ENCODE results near the gene OLIG1. TPM values are rescaled to one million over a fixed set of nuclear protein-coding genes. Genes with fewer than 3 reads are reported as not detected.

OLIG1 gene
- total RNA-seq: not detected in 2 replicates

DNA sequence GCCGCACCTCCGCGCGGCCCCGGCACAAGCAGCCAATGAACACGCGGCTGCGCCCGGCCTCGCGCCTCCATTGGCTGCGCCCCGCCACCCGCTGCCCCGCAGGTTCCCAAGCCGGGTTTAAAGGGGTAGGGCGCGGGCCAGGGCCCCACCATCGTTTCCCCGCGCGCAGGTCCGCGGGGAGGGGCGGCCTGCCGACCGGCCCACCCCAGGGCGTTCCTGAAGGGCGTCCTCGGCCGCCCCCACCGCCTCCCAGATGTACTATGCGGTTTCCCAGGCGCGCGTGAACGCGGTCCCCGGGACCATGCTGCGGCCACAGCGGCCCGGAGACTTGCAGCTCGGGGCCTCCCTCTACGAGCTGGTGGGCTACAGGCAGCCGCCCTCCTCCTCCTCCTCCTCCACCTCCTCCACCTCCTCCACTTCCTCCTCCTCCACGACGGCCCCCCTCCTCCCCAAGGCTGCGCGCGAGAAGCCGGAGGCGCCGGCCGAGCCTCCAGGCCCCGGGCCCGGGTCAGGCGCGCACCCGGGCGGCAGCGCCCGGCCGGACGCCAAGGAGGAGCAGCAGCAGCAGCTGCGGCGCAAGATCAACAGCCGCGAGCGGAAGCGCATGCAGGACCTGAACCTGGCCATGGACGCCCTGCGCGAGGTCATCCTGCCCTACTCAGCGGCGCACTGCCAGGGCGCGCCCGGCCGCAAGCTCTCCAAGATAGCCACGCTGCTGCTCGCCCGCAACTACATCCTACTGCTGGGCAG, at the start of gene OLIG1:
TSS of gene OLIG1 (plus strand) at position 148 of the 750 bp plus-strand sequence. CDS start at position 254, 106 bp downstream.
- peak; percentile 22 to 39 for DNase-seq (ENCODE audit: low read depth in 2 of 2)

- DNase-seq (ENCODE audit: low read depth in 2 of 2): no peak
Observed at GRCh38 chr21:33020558-33021100, 49.3 kb upstream of the OLIG1 start.

- no peak for DNase-seq (ENCODE audit: low read depth in 2 of 2)
Observed at GRCh38 chr21:33021150-33021549, 48.8 kb upstream of the OLIG1 start.

DNA sequence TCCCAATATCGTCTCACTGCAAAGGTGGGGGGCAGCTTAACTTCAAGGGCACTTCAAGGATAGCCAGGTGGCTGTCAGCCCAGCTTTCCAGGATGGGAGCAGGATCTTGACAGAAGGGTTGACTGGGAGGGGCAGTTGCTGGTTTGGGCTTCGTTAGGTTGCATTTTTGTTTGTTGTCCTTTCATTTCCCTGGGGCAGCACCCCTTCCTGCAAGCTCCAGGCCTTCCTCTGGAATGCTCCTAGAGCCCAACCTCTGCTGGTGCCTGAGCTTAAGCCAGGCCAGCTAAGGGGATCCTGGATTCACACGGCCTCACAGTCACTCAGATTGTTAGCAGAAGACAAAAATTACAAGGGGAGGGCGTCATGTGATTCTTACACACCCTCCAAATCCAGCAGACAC, 48.3 kb upstream of the OLIG1 start:
- DNase-seq (ENCODE audit: low read depth in 2 of 2): no peak

GRCh38 chr21:33022489-33022827, 47.5 kb upstream of the OLIG1 start:
- DNase-seq (ENCODE audit: low read depth in 2 of 2): no peak

GRCh38 chr21:33022828-33023573, 46.9 kb upstream of the OLIG1 start:
- no peak for DNase-seq (ENCODE audit: low read depth in 2 of 2)

- no peak for DNase-seq (ENCODE audit: low read depth in 2 of 2)
Observed at GRCh38 chr21:33023574-33024200, 46.3 kb upstream of the OLIG1 start.

- DNase-seq (ENCODE audit: low read depth in 2 of 2): no peak
Observed at GRCh38 chr21:33024201-33025103, 45.5 kb upstream of the OLIG1 start.

- no peak for DNase-seq (ENCODE audit: low read depth in 2 of 2)
Observed at GRCh38 chr21:33025106-33025488, 44.8 kb upstream of the OLIG1 start.

GRCh38 chr21:33025489-33026442, 44.2 kb upstream of the OLIG1 start, which contains the start of gene OLIG2:
OLIG2 (plus strand) TSS chr21:33025935; CDS start chr21:33026863, 928 bp downstream.
- DNase-seq (ENCODE audit: low read depth in 2 of 2): no peak

DNA sequence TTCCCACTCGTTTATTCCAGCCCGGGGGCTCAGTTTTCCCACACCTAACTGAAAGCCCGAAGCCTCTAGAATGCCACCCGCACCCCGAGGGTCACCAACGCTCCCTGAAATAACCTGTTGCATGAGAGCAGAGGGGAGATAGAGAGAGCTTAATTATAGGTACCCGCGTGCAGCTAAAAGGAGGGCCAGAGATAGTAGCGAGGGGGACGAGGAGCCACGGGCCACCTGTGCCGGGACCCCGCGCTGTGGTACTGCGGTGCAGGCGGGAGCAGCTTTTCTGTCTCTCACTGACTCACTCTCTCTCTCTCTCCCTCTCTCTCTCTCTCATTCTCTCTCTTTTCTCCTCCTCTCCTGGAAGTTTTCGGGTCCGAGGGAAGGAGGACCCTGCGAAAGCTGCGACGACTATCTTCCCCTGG, 43.5 kb upstream of the OLIG1 start:
- no peak for DNase-seq (ENCODE audit: low read depth in 2 of 2)

- peak; percentile 18 to 20 for DNase-seq (ENCODE audit: low read depth in 2 of 2)
Observed at GRCh38 chr21:33026878-33027400, 43.0 kb upstream of the OLIG1 start.

GRCh38 chr21:33027401-33028286, 42.3 kb upstream of the OLIG1 start:
- DNase-seq (ENCODE audit: low read depth in 2 of 2): no peak

DNA sequence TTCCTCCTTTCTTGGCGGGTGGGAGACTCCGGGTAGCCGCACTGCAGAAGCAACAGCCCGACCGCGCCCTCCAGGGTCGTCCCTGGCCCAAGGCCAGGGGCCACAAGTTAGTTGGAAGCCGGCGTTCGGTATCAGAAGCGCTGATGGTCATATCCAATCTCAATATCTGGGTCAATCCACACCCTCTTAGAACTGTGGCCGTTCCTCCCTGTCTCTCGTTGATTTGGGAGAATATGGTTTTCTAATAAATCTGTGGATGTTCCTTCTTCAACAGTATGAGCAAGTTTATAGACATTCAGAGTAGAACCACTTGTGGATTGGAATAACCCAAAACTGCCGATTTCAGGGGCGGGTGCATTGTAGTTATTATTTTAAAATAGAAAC, 41.7 kb upstream of the OLIG1 start:
- DNase-seq (ENCODE audit: low read depth in 2 of 2): no peak

GRCh38 chr21:33028773-33029384, 41.1 kb upstream of the OLIG1 start:
- DNase-seq (ENCODE audit: low read depth in 2 of 2): no peak

DNA sequence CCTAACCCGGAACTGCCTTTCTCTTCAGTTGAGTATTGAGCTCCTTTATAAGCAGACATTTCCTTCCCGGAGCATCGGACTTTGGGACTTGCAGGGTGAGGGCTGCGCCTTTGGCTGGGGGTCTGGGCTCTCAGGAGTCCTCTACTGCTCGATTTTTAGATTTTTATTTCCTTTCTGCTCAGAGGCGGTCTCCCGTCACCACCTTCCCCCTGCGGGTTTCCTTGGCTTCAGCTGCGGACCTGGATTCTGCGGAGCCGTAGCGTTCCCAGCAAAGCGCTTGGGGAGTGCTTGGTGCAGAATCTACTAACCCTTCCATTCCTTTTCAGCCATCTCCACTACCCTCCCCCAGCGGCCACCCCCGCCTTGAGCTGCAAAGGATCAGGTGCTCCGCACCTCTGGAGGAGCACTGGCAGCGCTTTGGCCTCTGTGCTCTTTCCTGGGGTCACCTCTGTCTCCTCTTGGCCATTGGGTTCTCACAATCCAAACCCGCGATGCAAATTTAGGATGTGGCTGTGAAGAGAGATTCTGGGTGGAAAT, 40.5 kb upstream of the OLIG1 start:
- DNase-seq (ENCODE audit: low read depth in 2 of 2): no peak

DNA sequence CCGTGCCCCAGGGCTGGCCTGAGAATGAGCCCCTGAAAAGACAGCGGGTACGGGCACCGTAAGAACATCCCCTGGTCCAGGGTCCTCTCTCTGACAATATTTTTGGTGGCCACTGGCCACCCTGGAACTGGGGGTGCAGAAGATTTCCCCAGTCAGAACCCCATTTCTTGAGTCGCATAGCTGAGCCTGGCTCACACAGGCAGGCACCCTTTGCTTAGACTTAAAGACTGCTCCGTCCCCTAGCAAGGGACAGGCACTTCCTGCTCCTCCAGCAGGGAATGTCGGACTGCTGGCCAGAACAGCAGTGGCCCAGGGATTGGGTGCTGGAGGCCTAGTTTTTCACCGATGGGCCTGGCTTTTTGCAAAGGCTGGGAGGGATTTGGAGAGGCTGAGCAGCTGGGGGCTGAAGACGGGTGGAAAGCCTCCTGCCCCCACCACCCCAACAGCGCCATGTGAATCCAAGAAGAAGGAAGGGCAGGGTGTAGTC, 39.9 kb upstream of the OLIG1 start:
- no peak for DNase-seq (ENCODE audit: low read depth in 2 of 2)

GRCh38 chr21:33030633-33031032, 39.3 kb upstream of the OLIG1 start:
- DNase-seq (ENCODE audit: low read depth in 2 of 2): no peak
